MM.1S (cell line): ENCODE data around the gene GDPGP1.

Experiments used
- DNase-seq: peaks from one replicate; pipeline ENCODE4 v3.0.0-alpha.2; 2015
- H2AFZ ChIP-seq: fragments of 300-600 bp; sonication (generic); 2 replicates; pipeline ENCODE4 v1.6.0; 2016; ENCODE audit warnings: antibody characterized with exemption, low read length
- H3F3A ChIP-seq: fragments of 300-600 bp; sonication (generic); 2 replicates; pipeline ENCODE4 v1.6.1; 2016; ENCODE audit warnings: mild to moderate bottlenecking, antibody characterized with exemption, low read length, moderate library complexity, mixed read lengths; ENCODE audit not compliant: insufficient read depth
- H3K27ac ChIP-seq: fragments of 300-600 bp; sonication (generic); 2 replicates; pipeline ENCODE4 v1.5.1; 2016; ENCODE audit warnings: mild to moderate bottlenecking, low read length
- H3K27me3 ChIP-seq: fragments of 300-600 bp; sonication (generic); replicated peaks from 2 replicates; pipeline ENCODE4 v1.6.0; 2016; ENCODE audit warnings: low read length; ENCODE audit not compliant: insufficient read depth
- H3K36me3 ChIP-seq: fragments of 300-600 bp; sonication (generic); replicated peaks from 2 replicates; pipeline ENCODE4 v1.6.1; 2016; ENCODE audit warnings: mild to moderate bottlenecking, low read length, mixed read lengths; ENCODE audit not compliant: insufficient read depth
- H3K4me1 ChIP-seq: fragments of 300-600 bp; sonication (generic); 2 replicates; pipeline ENCODE4 v1.6.1; 2016; ENCODE audit warnings: low read length, mixed read lengths
- H3K4me2 ChIP-seq: fragments of 300-600 bp; sonication (generic); 2 replicates; pipeline ENCODE4 v1.6.0; 2016; ENCODE audit warnings: low read depth, low read length
- H3K4me3 ChIP-seq: fragments of 300-600 bp; sonication (generic); 2 replicates; pipeline ENCODE4 v1.5.1; 2016; ENCODE audit warnings: low read length, mixed read lengths
- H3K79me2 ChIP-seq: fragments of 300-600 bp; sonication (generic); 2 replicates; pipeline ENCODE4 v1.6.1; 2016; ENCODE audit warnings: mixed run types, low read length, mixed read lengths
- H3K9ac ChIP-seq: fragments of 300-600 bp; sonication (generic); 2 replicates; pipeline ENCODE4 v1.6.1; 2016; ENCODE audit warnings: low read length, mixed read lengths
- H3K9me2 ChIP-seq: fragments of 300-600 bp; sonication (generic); replicated peaks from 2 replicates; pipeline ENCODE4 v1.6.1; 2016; ENCODE audit warnings: mild to moderate bottlenecking, low read length, mixed read lengths; ENCODE audit not compliant: insufficient read depth
- H3K9me3 ChIP-seq: fragments of 300-600 bp; sonication (generic); replicated peaks from 2 replicates; pipeline ENCODE4 v1.6.1; 2016; ENCODE audit warnings: mild to moderate bottlenecking, low read length, mixed read lengths; ENCODE audit not compliant: insufficient read depth
- H4K20me1 ChIP-seq: fragments of 300-600 bp; sonication (generic); 2 replicates; pipeline ENCODE4 v1.6.1; 2016; ENCODE audit warnings: mild to moderate bottlenecking, low read length, moderate library complexity, mixed read lengths; ENCODE audit not compliant: insufficient read depth
- EZH2 ChIP-seq: fragments of 300-600 bp; sonication (generic); optimal IDR thresholded peaks from 2 replicates; pipeline ENCODE3; 2017; ENCODE audit warnings: low read depth, mild to moderate bottlenecking, antibody characterized with exemption, low read length, mixed read lengths
- EZH2phosphoT487 ChIP-seq: fragments of 300-600 bp; sonication (generic); IDR thresholded peaks from 2 replicates; pipeline ENCODE4 v1.6.1; 2018; ENCODE audit warnings: antibody characterized with exemption, low read length
- TF ChIP-seq, protein P1 (sequence below): fragments of 300-600 bp; sonication (generic); IDR thresholded peaks from 2 replicates; pipeline ENCODE4 v1.5.1; 2016; ENCODE audit warnings: antibody characterized with exemption, low read length, mixed read lengths

GDPGP1 gene

DNA sequence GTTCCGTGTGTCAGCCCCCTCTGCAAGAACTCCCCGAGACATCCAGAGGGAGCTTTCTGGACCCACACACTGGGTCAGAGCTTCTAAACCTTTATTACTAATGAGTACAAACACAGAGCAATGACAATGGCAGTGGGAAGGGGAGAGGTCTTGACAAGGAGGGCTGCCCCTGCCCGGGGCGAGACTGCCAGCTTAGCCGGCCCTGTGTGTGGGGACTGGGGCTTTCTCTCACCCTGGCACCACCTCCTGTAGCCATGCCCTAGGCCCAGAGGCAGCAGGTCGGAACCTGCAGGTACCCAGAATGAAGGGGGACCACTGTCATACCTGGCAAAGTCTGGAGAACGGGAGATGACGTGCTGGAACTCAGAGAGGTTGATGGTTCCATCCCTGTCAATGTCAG, 3.4 kb upstream of the GDPGP1 start:
- no peak for DNase-seq
- no peak overlapping the region for H2AFZ ChIP-seq
- H3K79me2 ChIP-seq: peaks cover 11% of the 10 kb centered on the region
- peaks cover 7% of the 10 kb centered on the region for H3K4me1 ChIP-seq
- no peaks in the 10 kb centered on the region for H3K27me3 ChIP-seq
- H3K4me2 ChIP-seq: no peak overlapping the region
- no peak overlapping the region for H3K9ac ChIP-seq
- no peaks in the 10 kb centered on the region for H3K9me2 ChIP-seq
- H3K27ac ChIP-seq: no peak overlapping the region
- H3K36me3 ChIP-seq: peaks cover 9% of the 10 kb centered on the region; the same call in 1 of the 2 replicates
- TF ChIP-seq EZH2 (no peak), EZH2phosphoT487 (no peak)
- TF ChIP-seq, protein P1, sequence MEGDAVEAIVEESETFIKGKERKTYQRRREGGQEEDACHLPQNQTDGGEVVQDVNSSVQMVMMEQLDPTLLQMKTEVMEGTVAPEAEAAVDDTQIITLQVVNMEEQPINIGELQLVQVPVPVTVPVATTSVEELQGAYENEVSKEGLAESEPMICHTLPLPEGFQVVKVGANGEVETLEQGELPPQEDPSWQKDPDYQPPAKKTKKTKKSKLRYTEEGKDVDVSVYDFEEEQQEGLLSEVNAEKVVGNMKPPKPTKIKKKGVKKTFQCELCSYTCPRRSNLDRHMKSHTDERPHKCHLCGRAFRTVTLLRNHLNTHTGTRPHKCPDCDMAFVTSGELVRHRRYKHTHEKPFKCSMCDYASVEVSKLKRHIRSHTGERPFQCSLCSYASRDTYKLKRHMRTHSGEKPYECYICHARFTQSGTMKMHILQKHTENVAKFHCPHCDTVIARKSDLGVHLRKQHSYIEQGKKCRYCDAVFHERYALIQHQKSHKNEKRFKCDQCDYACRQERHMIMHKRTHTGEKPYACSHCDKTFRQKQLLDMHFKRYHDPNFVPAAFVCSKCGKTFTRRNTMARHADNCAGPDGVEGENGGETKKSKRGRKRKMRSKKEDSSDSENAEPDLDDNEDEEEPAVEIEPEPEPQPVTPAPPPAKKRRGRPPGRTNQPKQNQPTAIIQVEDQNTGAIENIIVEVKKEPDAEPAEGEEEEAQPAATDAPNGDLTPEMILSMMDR: no peak
- no peaks in the 10 kb centered on the region for H3K9me3 ChIP-seq
- no peak overlapping the region for H3K4me3 ChIP-seq
- H4K20me1 ChIP-seq: no peaks in the 10 kb centered on the region
- H3F3A ChIP-seq: peaks cover 18% of the 10 kb centered on the region

DNA sequence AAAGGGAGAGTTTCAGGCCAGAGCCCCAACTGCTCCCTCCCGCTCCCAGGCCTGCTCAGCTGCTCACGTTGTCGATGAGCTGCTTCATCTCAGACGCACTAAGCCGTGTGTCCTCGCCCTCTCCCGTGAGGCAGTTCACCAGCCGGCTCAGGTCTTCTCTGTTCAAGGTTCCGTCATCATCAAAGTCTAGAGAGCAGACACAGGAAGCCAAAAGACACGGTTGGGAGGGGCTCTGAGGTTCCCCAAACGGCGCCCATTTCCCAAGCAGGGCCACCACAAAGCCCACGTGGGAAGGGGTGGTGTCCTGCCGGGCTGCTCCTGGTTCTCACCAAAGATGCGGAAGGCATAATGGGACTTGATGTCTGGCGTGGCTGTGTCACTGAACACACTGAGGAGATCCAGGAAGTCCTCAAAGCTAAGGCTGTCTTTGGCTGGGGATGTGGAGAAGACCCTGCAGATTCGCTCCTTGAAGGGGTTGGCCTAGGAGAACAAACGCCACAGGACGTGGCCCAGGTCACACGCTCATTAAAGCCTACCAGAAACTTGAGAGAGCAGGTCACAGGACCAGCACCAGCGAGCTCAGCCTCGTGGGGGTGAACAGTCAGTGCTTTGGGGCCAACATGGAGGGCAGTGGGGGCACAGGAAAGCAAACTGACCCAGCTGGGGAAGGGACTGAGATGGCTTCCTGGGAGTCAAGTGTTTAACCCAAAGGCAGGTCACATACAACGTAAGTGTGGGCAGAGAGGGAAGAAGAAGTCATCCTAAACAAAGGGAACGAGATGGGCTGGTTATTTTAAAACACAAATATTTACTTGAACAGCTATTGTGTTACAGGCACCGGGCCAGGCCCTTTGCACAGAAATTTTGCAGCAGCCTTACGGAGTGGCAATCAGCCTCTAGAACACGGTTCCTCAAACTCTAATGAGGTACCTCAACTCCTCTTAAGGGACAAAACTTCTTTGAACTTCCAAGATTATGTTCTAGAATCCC, 2.7 kb upstream of the GDPGP1 start:
- H2AFZ ChIP-seq: no peak overlapping the region
- H4K20me1 ChIP-seq: no peaks in the 10 kb centered on the region
- no peaks in the 10 kb centered on the region for H3K27me3 ChIP-seq
- peaks cover 11% of the 10 kb centered on the region for H3K79me2 ChIP-seq
- peaks cover 9% of the 10 kb centered on the region; the same call in 1 of the 2 replicates for H3K36me3 ChIP-seq
- H3K9me3 ChIP-seq: no peaks in the 10 kb centered on the region
- H3F3A ChIP-seq: peaks cover 18% of the 10 kb centered on the region
- peaks cover 7% of the 10 kb centered on the region for H3K4me1 ChIP-seq
- no peaks in the 10 kb centered on the region for H3K9me2 ChIP-seq
- no peak overlapping the region for H3K4me3 ChIP-seq
- TF ChIP-seq, protein P1: no peak
- TF ChIP-seq EZH2 (no peak), EZH2phosphoT487 (no peak)
- peak overlapping the region; percentile 91 for H3K4me2 ChIP-seq
- no peak overlapping the region for H3K9ac ChIP-seq
- DNase-seq: no peak
- no peak overlapping the region for H3K27ac ChIP-seq

DNA sequence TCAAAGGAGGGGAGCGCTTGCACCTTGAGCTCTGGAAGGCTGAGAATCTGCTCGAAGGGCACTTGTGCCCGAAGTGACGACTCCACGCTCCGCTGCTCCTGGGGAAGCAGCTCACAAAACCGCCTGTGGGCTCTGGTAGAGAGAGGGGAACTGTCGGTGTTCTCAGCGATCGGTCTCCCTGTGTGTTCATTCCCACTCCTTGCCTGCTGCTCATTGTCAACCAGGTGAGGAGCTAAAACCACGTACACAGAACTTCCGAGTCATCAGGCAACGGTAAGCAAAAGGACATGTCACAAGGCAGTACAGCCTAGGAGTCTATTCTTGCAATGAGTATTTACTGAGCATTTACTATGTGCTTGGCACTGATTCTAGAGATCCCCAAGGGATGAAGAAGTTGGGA, 1.8 kb upstream of the GDPGP1 start:
- Histone ChIP-seq H3F3A (peaks cover 18% of the 10 kb centered on the region), H3K4me1 (peaks cover 7% of the 10 kb centered on the region), H3K36me3 (peaks cover 9% of the 10 kb centered on the region; the same call in 1 of the 2 replicates), H3K9ac (peak overlapping the region; percentile 81; the same call in 1 of the 2 replicates), H3K9me2 (no peaks in the 10 kb centered on the region), H3K9me3 (no peaks in the 10 kb centered on the region), H3K4me2 (peak overlapping the region; percentile 91), H3K79me2 (peaks cover 11% of the 10 kb centered on the region), H2AFZ (no peak overlapping the region), H3K27me3 (no peaks in the 10 kb centered on the region), H3K4me3 (peak overlapping the region; percentile 93), H4K20me1 (no peaks in the 10 kb centered on the region), H3K27ac (no peak overlapping the region)
- no peak for DNase-seq
- TF ChIP-seq, protein P1: no peak
- TF ChIP-seq EZH2: no peak
- no peak for TF ChIP-seq EZH2phosphoT487
